ENCODE results near the gene PHACTR4. TPM values are rescaled to one million over a fixed set of nuclear protein-coding genes. Genes with fewer than 3 reads are reported as not detected.

The PHACTR4 gene
- total and polyA plus RNA-seq, 9 of the 15 experiments (the other 6 are each of a cell fraction or from before 2014, with no cell fraction given): 6.4 to 43.6 (median 14.2) TPM

DNA sequence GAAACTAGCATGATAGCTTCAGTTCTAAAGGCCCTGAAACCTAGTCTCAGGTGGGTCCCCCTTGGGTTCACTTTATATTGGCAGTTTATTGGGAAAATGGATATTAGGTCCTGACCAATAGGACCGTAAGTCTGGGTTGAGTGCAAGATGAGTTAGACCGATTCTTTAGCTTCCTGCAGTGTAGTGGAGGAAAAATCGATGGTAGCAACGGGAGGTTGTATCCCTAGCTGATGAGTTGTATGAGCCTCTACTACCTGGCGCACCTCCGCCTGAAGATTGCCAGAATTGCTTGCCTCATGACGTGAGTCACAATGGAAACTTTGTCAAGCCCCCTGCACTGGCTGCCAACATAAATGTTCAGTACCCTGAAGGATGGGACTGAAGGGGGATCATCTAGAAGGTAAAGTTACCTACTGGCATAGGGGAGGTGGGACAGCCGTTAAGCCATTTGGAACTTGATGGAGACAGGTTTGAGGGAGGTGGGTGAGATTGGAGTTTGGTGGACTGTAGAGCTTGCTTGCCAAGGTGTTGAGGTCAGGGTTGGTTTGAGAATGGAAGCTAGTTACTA, 140.2 kb downstream of the PHACTR4 start (continued):
- TF ChIP-seq IFI16 (CRISPR knock-in tag; IDR thresholded peaks at IDR 0.05) (no peak), NBN (IDR thresholded peaks at IDR 0.05; ENCODE audit: low read depth) (peak; percentile 22; the same call in 1 of the 2 replicates), YBX1 (IDR thresholded peaks at IDR 0.05) (0 out of 2 replicates have a peak, but pooled peaks have one; percentile 38), MCM7 (IDR thresholded peaks at IDR 0.05) (no peak), ZNF133 (CRISPR knock-in tag; IDR thresholded peaks at IDR 0.05) (no peak), SPI1 (IDR thresholded peaks at IDR 0.05; ENCODE audit: borderline replicate concordance, low read depth, low read length) (no peak), STAT5A (IDR thresholded peaks at IDR 0.05; ENCODE audit: borderline replicate concordance, low read length) (peak; percentile 7; the same call in 1 of the 2 replicates), MAZ (CRISPR knock-in tag; conservative IDR thresholded peaks at IDR 0.05 in 1 of 2, IDR thresholded peaks at IDR 0.05 in 1 of 2) (no peak), TOE1 (IDR thresholded peaks at IDR 0.05; ENCODE audit: borderline replicate concordance) (peak; percentile 32; the same call in 1 of the 2 replicates), TOE1 (CRISPR knock-in tag; IDR thresholded peaks at IDR 0.05; ENCODE audit: borderline replicate concordance, low read depth) (0 out of 2 replicates have a peak, but pooled peaks have one; percentile 10), MAFG (tag; conservative IDR thresholded peaks at IDR 0.05) (no peak)
- TF ChIP-seq, protein P1, sequence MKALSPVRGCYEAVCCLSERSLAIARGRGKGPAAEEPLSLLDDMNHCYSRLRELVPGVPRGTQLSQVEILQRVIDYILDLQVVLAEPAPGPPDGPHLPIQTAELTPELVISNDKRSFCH (CRISPR knock-in tag; IDR thresholded peaks at IDR 0.05): peak; percentile 39; the same call in 1 of the 2 replicates
- TF ChIP-seq, protein P1 (tag; IDR thresholded peaks at IDR 0.05): no peak
- TF ChIP-seq, protein P2, sequence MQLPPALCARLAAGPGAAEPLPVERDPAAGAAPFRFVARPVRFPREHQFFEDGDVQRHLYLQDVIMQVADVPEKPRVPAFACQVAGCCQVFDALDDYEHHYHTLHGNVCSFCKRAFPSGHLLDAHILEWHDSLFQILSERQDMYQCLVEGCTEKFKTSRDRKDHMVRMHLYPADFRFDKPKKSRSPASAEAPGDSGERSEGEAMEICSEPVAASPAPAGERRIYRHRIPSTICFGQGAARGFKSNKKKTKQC (CRISPR knock-in tag; IDR thresholded peaks at IDR 0.05): no peak
- TF ChIP-seq, protein P3, sequence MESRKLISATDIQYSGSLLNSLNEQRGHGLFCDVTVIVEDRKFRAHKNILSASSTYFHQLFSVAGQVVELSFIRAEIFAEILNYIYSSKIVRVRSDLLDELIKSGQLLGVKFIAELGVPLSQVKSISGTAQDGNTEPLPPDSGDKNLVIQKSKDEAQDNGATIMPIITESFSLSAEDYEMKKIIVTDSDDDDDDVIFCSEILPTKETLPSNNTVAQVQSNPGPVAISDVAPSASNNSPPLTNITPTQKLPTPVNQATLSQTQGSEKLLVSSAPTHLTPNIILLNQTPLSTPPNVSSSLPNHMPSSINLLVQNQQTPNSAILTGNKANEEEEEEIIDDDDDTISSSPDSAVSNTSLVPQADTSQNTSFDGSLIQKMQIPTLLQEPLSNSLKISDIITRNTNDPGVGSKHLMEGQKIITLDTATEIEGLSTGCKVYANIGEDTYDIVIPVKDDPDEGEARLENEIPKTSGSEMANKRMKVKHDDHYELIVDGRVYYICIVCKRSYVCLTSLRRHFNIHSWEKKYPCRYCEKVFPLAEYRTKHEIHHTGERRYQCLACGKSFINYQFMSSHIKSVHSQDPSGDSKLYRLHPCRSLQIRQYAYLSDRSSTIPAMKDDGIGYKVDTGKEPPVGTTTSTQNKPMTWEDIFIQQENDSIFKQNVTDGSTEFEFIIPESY (CRISPR knock-in tag; IDR thresholded peaks at IDR 0.05): no peak

All from K562 (cell line).